ENCODE data around the gene NSUN5. TPM values are rescaled to one million over a fixed set of nuclear protein-coding genes. Genes with fewer than 3 reads are reported as not detected.

The NSUN5 gene
- 16.8 to 20.4 TPM (median 20.2 TPM) in 3 replicates for polyA plus RNA-seq
- 5.1 TPM for polyA plus RNA-seq (2011; ENCODE audit: low read depth)
- 11.1 and 21.0 TPM in 2 replicates for polyA plus RNA-seq (2011; cell fraction: cytosol; rRNA removed)
- polyA plus RNA-seq (2011; cell fraction: nucleus; rRNA removed) = 29.7 and 39.6 TPM in 2 replicates
- polyA plus RNA-seq (2012; ENCODE audit: low replicate concordance) = 20.5 and 23.8 TPM in 2 replicates
- 13.0 to 19.0 TPM (median 18.0 TPM) in 3 replicates for polyA minus RNA-seq
- polyA minus RNA-seq (2011; cell fraction: cytosol; rRNA and poly(A)+ RNA removed) = 24.2 TPM
- polyA minus RNA-seq (2011; cell fraction: nucleus; rRNA and poly(A)+ RNA removed) = 19.5 and 22.1 TPM in 2 replicates

DNA sequence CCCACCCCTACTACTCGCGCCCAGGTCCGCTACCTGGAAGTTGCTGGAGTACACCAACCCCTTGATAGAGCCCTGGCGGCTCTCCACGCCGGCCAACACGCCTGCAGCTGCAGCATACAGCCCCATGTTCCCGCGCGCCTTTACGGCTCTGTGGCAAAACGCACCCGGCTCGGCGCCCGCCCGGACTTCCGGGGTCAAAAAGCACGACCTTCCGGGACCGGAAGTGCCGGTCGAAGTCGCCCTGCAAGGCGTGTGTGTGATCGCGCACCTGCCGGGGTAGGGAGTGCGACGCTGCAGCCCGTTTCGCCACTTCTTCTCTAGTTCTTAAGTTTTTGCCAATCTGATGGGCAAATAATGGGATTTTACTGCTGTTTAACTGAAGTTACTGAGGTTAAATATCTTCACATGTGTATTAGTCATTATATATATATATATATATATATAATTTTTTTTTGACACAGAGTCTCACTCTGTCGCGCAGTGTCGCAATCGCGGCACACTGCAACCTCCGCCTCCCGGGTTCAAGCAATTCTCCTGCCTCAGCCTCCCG, at the start of gene NSUN5:
Gene NSUN5, minus strand, starts transcription at position 162 of the 550 bp plus-strand sequence. Its CDS starts 36 bp downstream, at position 126.
- H3K9me1 ChIP-seq (ENCODE audit: control insufficient read depth, extremely low read depth, insufficient read depth, low read length) = no peaks in the 10 kb centered on the region
- no peaks in the 10 kb centered on the region for H3K27me3 ChIP-seq (ENCODE audit: control insufficient read depth, extremely low read depth, insufficient read depth, low read length)
- dilution Hi-C loops (cut with MboI; ENCODE audit: extremely low pct_ligation_motif_present, low sequenced_read_pairs) = no loop called here
- peak within 1 kb of the TSS; percentile 62 for H3K9ac ChIP-seq (ENCODE audit: control insufficient read depth, extremely low read depth, insufficient read depth, low read length)
- H3K4me1 ChIP-seq (ENCODE audit: control insufficient read depth, extremely low read depth, insufficient read depth, low read length) = peaks cover 4% of the 10 kb centered on the region
- H3K9me3 ChIP-seq (ENCODE audit: control insufficient read depth, low read depth, low read length) = no peaks in the 10 kb centered on the region
- H2AFZ ChIP-seq (ENCODE audit: control insufficient read depth, low read length) = peak within 1 kb of the TSS; percentile 84
- FAIRE-seq (no peak), DNase-seq (ENCODE audit: low read depth, low spot score) (peak; percentile 26)
- no peak within 1 kb of the TSS for H3K27ac ChIP-seq (ENCODE audit: control insufficient read depth, insufficient read depth, low read length)
- peak within 1 kb of the TSS; percentile 71 to 76 (median 75) for H3K4me3 ChIP-seq (ENCODE audit: control insufficient read depth in 2 of 3, extremely low read depth in 1 of 3, insufficient read depth in 2 of 3, low read depth in 1 of 3, low read length in 3 of 3)
- peaks cover 3% of the 10 kb centered on the region for H3K79me2 ChIP-seq (ENCODE audit: control insufficient read depth, insufficient read depth, low read length)
- H3K36me3 ChIP-seq (ENCODE audit: control insufficient read depth in 2 of 2, extremely low read depth in 1 of 2, insufficient read depth in 2 of 2, low read length in 2 of 2) = no peaks in the 10 kb centered on the region
- no peaks in the 10 kb centered on the region for H4K20me1 ChIP-seq (ENCODE audit: control insufficient read depth, extremely low read depth, insufficient read depth, low read length)
- TF ChIP-seq EZH2 (IDR thresholded peaks at IDR 0.05; ENCODE audit: low read length) = no peak
- TF ChIP-seq, protein P1, sequence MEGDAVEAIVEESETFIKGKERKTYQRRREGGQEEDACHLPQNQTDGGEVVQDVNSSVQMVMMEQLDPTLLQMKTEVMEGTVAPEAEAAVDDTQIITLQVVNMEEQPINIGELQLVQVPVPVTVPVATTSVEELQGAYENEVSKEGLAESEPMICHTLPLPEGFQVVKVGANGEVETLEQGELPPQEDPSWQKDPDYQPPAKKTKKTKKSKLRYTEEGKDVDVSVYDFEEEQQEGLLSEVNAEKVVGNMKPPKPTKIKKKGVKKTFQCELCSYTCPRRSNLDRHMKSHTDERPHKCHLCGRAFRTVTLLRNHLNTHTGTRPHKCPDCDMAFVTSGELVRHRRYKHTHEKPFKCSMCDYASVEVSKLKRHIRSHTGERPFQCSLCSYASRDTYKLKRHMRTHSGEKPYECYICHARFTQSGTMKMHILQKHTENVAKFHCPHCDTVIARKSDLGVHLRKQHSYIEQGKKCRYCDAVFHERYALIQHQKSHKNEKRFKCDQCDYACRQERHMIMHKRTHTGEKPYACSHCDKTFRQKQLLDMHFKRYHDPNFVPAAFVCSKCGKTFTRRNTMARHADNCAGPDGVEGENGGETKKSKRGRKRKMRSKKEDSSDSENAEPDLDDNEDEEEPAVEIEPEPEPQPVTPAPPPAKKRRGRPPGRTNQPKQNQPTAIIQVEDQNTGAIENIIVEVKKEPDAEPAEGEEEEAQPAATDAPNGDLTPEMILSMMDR (optimal IDR thresholded peaks at IDR 0.05 in 1 of 3, IDR thresholded peaks at IDR 0.05 in 1 of 3, conservative IDR thresholded peaks at IDR 0.05 in 1 of 3; ENCODE audit: extremely low read depth in 1 of 3, insufficient read depth in 2 of 3, low read length in 3 of 3) = no peak
- H3K4me2 ChIP-seq (ENCODE audit: control insufficient read depth, extremely low read depth, insufficient read depth, low read depth, low read length) = peak within 1 kb of the TSS; percentile 72

GRCh38 chr7:73356159-73356558, 47.5 kb upstream of the NSUN5 start:
- dilution Hi-C loops (cut with MboI; ENCODE audit: extremely low pct_ligation_motif_present, low sequenced_read_pairs) = no loop called here
- Histone ChIP-seq H3K36me3 (ENCODE audit: control insufficient read depth in 2 of 2, extremely low read depth in 1 of 2, insufficient read depth in 2 of 2, low read length in 2 of 2) (no peaks in the 10 kb centered on the region), H3K79me2 (ENCODE audit: control insufficient read depth, insufficient read depth, low read length) (no peaks in the 10 kb centered on the region), H3K9ac (ENCODE audit: control insufficient read depth, extremely low read depth, insufficient read depth, low read length) (no peak overlapping the region), H3K27me3 (ENCODE audit: control insufficient read depth, extremely low read depth, insufficient read depth, low read length) (peaks cover 22% of the 10 kb centered on the region), H3K27ac (ENCODE audit: control insufficient read depth, insufficient read depth, low read length) (no peak overlapping the region), H3K9me1 (ENCODE audit: control insufficient read depth, extremely low read depth, insufficient read depth, low read length) (no peaks in the 10 kb centered on the region), H3K9me3 (ENCODE audit: control insufficient read depth, low read depth, low read length) (no peaks in the 10 kb centered on the region), H4K20me1 (ENCODE audit: control insufficient read depth, extremely low read depth, insufficient read depth, low read length) (no peaks in the 10 kb centered on the region), H3K4me3 (ENCODE audit: control insufficient read depth in 2 of 3, extremely low read depth in 1 of 3, insufficient read depth in 2 of 3, low read depth in 1 of 3, low read length in 3 of 3) (no peak overlapping the region), H3K4me1 (ENCODE audit: control insufficient read depth, extremely low read depth, insufficient read depth, low read length) (no peaks in the 10 kb centered on the region), H2AFZ (ENCODE audit: control insufficient read depth, low read length) (no peak overlapping the region), H3K4me2 (ENCODE audit: control insufficient read depth, extremely low read depth, insufficient read depth, low read depth, low read length) (no peak overlapping the region)
- FAIRE-seq = no peak
- DNase-seq (ENCODE audit: low read depth, low spot score) = no peak
- no peak for TF ChIP-seq EZH2 (IDR thresholded peaks at IDR 0.05; ENCODE audit: low read length)
- TF ChIP-seq, protein P1 (optimal IDR thresholded peaks at IDR 0.05 in 1 of 3, IDR thresholded peaks at IDR 0.05 in 1 of 3, conservative IDR thresholded peaks at IDR 0.05 in 1 of 3; ENCODE audit: extremely low read depth in 1 of 3, insufficient read depth in 2 of 3, low read length in 3 of 3) = no peak
